ENCODE measurements around the gene ZNF157.

The ZNF157 gene

DNA sequence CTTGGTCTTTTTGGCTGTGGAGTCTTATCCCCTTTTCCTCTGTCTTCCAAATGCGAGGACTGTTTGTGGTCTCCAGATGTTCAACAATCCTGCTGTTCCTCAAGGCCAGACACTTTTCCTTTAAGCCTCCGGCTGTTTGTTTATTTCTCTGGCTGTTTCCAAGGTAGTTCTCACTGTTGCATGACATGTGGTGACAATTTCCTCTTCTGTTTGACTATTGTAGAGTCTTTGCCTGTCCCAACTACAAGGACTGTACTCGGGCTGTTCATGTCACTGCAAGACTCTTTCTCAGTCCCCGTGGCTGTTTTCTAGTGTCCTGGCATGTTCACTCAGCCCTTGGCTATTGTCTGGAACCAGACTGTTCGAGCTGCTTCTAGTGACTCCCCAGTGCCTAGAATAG lies 50.6 kb downstream of the ZNF157 start:
- Histone ChIP-seq H3K27me3 (ENCODE audit: insufficient read depth, low read depth, severe bottlenecking) (peaks cover 6% of the 10 kb centered on the region), H3K9me3 (ENCODE audit: severe bottlenecking) (no peaks in the 10 kb centered on the region), H3K27ac (no peak overlapping the region), H3K4me3 (ENCODE audit: low read depth, low read length) (no peak overlapping the region), H3K36me3 (no peaks in the 10 kb centered on the region)
- DNase-seq: no peak
- TF ChIP-seq, protein P1, sequence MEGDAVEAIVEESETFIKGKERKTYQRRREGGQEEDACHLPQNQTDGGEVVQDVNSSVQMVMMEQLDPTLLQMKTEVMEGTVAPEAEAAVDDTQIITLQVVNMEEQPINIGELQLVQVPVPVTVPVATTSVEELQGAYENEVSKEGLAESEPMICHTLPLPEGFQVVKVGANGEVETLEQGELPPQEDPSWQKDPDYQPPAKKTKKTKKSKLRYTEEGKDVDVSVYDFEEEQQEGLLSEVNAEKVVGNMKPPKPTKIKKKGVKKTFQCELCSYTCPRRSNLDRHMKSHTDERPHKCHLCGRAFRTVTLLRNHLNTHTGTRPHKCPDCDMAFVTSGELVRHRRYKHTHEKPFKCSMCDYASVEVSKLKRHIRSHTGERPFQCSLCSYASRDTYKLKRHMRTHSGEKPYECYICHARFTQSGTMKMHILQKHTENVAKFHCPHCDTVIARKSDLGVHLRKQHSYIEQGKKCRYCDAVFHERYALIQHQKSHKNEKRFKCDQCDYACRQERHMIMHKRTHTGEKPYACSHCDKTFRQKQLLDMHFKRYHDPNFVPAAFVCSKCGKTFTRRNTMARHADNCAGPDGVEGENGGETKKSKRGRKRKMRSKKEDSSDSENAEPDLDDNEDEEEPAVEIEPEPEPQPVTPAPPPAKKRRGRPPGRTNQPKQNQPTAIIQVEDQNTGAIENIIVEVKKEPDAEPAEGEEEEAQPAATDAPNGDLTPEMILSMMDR (IDR thresholded peaks at IDR 0.05; ENCODE audit: low read depth, low read length): no peak

DNA sequence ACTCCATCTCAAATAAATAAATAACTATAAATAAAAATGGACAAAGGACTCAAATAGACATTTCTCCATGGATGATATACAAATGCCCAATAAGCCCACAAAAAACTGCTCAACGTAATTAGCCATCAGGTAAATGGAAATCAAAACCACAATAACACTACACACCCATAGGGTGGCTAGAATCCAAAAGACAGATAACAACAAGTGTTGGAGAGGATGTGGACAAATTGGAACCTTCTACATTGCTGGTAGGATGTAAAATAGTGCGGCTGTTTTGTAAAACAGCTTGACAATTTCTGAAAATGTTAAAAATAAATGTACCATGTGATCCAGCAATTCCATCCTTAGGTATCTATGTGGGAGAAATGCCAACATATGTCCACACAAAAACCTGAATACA lies 52.1 kb downstream of the ZNF157 start:
- Histone ChIP-seq H3K9me3 (ENCODE audit: severe bottlenecking) (no peaks in the 10 kb centered on the region), H3K4me3 (ENCODE audit: low read depth, low read length) (no peak overlapping the region), H3K27ac (no peak overlapping the region), H3K27me3 (ENCODE audit: insufficient read depth, low read depth, severe bottlenecking) (no peaks in the 10 kb centered on the region), H3K36me3 (no peaks in the 10 kb centered on the region)
- TF ChIP-seq, protein P1 (IDR thresholded peaks at IDR 0.05; ENCODE audit: low read depth, low read length): no peak
- DNase-seq: no peak

DNA sequence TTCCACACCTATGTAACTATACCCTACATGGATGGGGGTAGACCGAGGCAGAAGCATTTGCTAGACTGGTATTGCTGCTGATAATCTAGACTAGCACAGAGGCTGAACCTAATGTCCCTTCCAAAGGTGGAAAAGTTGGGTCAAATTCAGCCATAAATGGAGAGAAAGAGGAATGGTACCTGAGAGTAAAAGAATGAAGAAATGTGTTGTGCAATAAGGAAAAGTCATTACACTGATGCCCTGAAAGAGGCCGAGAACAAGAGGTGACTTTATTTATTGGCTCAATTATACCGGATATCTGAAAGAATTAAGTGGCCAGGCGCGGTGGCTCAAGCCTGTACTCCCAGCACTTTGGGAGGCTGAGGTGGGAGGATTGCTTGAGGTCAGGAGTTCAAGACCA lies 60.5 kb downstream of the ZNF157 start:
- Histone ChIP-seq H3K9me3 (ENCODE audit: severe bottlenecking) (no peaks in the 10 kb centered on the region), H3K4me3 (ENCODE audit: low read depth, low read length) (no peak overlapping the region), H3K27ac (no peak overlapping the region), H3K27me3 (ENCODE audit: insufficient read depth, low read depth, severe bottlenecking) (peaks cover 4% of the 10 kb centered on the region), H3K36me3 (no peaks in the 10 kb centered on the region)
- TF ChIP-seq, protein P1 (IDR thresholded peaks at IDR 0.05; ENCODE audit: low read depth, low read length): no peak
- no peak for DNase-seq

DNA sequence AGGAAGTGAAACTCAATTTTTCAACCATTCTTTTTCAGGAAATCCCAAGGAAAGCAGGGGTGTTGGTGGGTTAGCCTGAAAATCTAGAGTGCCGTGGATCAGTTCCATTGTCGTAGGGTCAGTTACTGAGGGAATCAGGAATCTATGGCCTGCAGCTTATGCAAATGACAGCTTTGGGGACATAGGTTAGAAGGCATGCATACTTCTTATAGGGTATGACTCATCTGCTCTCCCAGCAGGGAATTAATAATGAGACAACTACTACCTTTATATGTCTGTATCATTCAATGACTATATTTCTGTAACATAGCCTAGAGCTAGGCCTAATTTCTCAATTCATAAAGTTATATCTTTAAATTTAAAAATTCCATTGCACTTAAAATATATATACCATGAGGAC lies 76.1 kb downstream of the ZNF157 start:
- TF ChIP-seq, protein P1 (IDR thresholded peaks at IDR 0.05; ENCODE audit: low read depth, low read length): no peak
- DNase-seq: no peak
- H3K27me3 ChIP-seq (ENCODE audit: insufficient read depth, low read depth, severe bottlenecking): no peaks in the 10 kb centered on the region
- H3K36me3 ChIP-seq: peaks cover 5% of the 10 kb centered on the region; the same call in 1 of the 2 replicates
- H3K9me3 ChIP-seq (ENCODE audit: severe bottlenecking): peaks cover 6% of the 10 kb centered on the region
- H3K4me3 ChIP-seq (ENCODE audit: low read depth, low read length): no peak overlapping the region
- H3K27ac ChIP-seq: no peak overlapping the region

DNA sequence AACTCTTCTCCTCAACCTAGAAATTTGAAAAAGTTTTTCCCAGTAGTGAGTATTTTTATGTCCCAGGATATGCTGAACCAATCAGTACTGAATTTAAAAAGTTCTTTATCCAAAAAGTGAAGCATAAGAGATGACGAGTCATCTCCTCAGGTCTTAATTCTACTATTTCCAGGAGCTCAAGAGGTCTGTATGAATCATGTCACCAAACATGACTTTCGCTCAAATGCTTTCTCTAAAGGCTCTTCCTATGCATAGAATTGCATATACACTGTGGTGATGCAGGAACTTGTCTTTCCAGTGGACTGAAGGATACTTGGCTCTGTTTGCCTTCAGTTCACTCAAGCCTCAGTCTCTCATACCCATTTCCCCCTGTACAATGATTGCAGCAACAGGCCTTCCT lies 76.6 kb downstream of the ZNF157 start:
- H3K27ac ChIP-seq: no peak overlapping the region
- H3K9me3 ChIP-seq (ENCODE audit: severe bottlenecking): peaks cover 6% of the 10 kb centered on the region
- TF ChIP-seq, protein P1 (IDR thresholded peaks at IDR 0.05; ENCODE audit: low read depth, low read length): no peak
- H3K36me3 ChIP-seq: peaks cover 5% of the 10 kb centered on the region; the same call in 1 of the 2 replicates
- no peaks in the 10 kb centered on the region for H3K27me3 ChIP-seq (ENCODE audit: insufficient read depth, low read depth, severe bottlenecking)
- no peak overlapping the region for H3K4me3 ChIP-seq (ENCODE audit: low read depth, low read length)
- DNase-seq: no peak

DNA sequence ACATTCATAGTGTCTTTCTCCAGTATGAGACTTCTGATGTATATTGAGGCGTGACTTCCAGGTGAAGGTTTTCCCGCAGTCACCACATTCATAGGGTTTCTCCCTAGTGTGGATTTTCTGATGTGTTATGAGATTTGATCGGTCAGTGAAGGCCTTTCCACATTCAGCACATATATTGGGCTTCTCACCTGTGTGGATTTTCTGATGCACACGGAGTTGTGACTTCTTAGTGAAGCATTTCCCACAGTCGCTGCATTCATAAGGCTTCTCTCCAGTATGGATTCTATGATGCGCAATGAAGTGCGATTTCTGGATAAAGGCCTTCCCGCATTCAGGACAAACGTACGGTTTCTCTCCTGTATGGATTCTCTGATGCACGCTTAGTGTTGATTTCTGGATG lies 77.2 kb downstream of the ZNF157 start:
- TF ChIP-seq, protein P1 (IDR thresholded peaks at IDR 0.05; ENCODE audit: low read depth, low read length): no peak
- Histone ChIP-seq H3K36me3 (peaks cover 5% of the 10 kb centered on the region; the same call in 1 of the 2 replicates), H3K27me3 (ENCODE audit: insufficient read depth, low read depth, severe bottlenecking) (no peaks in the 10 kb centered on the region), H3K27ac (no peak overlapping the region), H3K9me3 (ENCODE audit: severe bottlenecking) (peaks cover 6% of the 10 kb centered on the region), H3K4me3 (ENCODE audit: low read depth, low read length) (no peak overlapping the region)
- no peak for DNase-seq

All from WERI-Rb-1 (cell line).